Stimulated activated CD4-positive, alpha-beta T cell treated with anti-CD3 and anti-CD28 coated beads, Interleukin-4, amount 100 ng/mL, for 24 hours (primary cell): ENCODE data around the gene RAB2B.
A peak's percentile ranks its signal among the peaks of the same experiment; 100 is the strongest.
"Not testable (repeated sequence)": the region's sequence is repeated elsewhere in the genome, so short reads cannot be mapped to it uniquely, and the experiment has no call there.

Source experiments
- DNase-seq: peaks from one replicate; pipeline ENCODE4 v3.0.0-alpha.2; 2020

RAB2B gene

DNA sequence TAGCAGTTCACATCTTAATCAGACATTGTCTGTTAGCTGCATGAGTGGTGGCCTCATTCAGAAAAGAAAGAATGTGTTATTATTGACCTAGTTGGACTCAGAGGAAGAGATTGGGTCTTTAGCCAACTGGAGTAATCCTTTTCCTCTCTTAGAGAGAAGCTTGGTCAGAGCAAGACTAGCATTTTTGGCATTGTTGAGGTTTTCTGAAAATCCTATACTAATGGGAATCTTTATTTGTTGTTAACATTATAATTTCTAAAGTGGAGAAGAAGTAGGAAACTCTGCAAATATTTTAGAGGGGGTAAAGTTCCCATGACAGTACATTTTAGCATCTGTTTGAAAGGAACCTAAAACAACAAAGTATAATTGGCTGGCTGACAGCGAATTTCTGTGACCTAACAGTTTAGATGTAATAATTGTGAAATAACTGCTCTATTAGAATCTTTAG is 9.9 kb upstream of the RAB2B start:
- DNase-seq: no peak

DNA sequence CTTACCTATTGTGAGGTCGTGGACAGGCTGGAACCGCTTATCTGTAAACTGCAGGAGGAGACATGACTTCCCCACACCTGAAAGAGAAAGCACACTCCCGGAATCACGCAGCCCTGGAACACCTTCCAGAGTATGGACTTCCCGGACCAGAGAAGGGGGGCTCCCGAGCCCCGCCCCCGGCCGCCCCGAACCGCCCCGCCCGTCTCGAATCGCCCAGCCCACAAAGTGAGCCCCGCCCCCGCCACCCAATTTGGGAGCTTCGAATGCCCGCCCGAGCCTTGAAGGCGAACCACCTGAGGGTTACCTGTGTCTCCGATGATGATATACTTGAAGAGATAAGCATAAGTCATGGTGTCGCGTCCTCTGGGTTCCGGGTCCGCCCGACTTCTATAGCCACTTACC is 235 bp downstream of the RAB2B start:
- DNase-seq: peak; percentile 83

GRCh38 chr14:21475767-21476522 is 814 bp downstream of the RAB2B start:
- no peak for DNase-seq

DNA sequence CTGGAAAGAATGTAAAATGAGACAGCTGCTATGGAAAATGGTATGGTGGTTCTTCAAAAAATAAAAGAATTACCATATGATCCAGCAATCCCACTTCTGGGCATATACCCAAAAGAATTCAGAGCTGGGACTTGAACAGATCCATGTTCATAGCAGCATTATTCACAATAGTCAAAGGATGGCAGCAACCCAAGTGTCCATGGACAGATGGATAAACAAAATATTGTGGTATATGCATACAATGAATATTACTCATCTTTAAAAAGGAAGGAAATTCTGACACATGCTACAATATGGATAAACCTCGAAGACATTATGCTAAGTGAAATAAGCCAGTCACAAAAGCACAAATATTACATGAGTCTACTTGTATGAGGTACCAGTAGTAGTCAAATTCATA is 9.1 kb downstream of the RAB2B start:
- DNase-seq: no peak

- peak; percentile 100 for DNase-seq
Observed at GRCh38 chr14:21455912-21456667, 20.7 kb downstream of the RAB2B start, which contains the start of gene CHD8. Gene CHD8, minus strand, starts transcription at chr14:21456123. Its CDS starts 24,480 bp downstream, at chr14:21431643.

GRCh38 chr14:21455592-21455911 is 21.2 kb downstream of the RAB2B start:
- no peak for DNase-seq

GRCh38 chr14:21454843-21455544 is 21.8 kb downstream of the RAB2B start:
- peak; percentile 15 for DNase-seq

DNA sequence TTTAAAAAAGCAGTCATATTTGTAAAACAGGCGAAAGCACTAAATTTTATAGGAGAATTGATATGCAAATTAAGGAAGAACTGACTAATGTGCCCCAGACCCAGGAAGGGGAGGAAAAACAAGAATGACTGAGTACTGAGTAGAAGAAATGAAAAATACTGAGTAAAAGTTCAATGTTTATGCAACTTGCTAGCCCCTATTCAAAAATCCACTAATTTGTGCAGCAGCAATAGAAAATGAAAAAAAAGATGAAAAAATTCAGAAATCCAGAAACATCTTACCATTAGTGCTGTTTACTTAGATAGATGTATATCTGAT is 26.9 kb downstream of the RAB2B start:
- no peak for DNase-seq

DNA sequence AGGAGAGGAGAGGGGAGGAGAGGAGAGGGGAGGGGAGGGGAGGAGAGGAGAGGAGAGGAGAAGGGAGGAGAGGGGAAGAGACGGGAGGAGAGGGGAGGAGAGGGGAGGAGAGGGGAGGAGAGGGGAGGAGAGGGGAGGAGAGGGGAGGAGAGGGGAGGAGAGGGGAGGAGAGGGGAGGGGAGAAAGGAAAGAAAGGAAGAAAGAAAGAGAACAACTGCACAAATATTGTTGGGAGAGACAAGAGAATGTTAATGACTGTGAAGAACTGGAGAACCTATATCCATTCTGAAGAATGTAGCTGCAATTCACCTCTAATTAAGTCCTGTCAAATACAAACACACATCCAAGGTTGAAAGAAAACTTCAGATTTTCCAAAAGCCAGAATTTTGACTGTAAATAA is 34.1 kb downstream of the RAB2B start:
- DNase-seq: not testable (repeated sequence)

DNA sequence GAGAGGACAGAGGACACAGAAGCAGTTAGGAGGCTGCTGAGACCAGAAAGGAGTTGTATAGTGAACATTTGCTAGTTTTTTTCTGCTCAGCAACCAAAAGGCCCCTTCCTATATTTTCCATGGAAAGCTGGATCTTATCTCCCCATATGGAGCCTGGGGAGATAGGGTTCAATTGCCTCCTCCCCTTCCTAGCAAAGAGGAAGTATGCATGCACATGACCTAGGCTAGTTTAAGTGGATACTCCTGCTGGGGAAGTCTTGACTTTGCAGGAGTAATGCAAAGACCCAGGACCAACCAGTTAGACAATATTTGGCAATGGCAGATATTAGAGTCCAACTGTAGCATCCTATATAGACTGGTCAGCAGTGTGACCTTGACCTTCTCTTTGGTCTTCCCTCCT is 35.9 kb downstream of the RAB2B start:
- DNase-seq: no peak

GRCh38 chr14:21437063-21437901 is 39.5 kb downstream of the RAB2B start:
- peak; percentile 99 for DNase-seq

- no peak for DNase-seq
Observed at GRCh38 chr14:21436567-21437062, 40.1 kb downstream of the RAB2B start.

DNA sequence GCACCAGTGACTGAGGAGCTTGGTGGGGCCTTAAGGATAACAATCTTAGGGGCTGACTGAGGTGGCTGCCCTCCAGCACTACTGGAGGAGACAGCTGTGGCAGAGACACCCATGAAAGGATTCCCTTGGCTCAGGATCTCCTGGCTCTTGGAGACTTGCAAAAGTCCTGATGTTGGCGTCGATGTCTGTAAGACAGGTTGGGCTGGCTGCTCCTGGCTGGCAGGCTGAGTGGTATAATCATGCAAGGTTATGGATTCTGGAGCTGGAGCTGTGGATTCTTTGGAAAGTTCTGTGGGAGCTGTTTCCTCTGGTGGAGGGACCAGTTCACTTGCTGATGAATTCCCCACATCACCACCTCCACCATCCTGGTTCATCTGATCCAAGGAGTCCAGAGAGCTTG is 45.6 kb downstream of the RAB2B start:
- no peak for DNase-seq

GRCh38 chr14:21428930-21429329 is 47.8 kb downstream of the RAB2B start:
- DNase-seq: no peak

- no peak for DNase-seq
Observed at GRCh38 chr14:21426692-21427091, 50.1 kb downstream of the RAB2B start.

DNA sequence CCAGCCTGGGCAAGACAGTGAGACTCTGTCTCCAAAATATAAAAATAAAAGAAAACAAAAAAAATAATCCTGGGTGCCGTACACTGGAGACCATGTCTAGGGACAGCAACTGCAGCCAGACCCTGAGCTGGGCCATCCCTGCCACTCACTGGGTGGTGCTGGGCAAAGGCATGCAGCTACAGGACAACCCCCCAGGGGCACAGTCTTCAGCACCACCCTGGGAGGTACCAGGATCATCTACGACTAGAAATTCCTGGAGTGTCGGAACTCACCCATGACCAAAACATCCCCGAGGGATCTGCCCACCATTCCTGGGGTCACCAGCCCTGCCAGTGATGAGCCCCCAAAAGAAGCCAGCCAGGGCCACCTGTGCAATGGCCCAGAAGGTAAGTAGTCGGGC is 57.2 kb downstream of the RAB2B start:
- no peak for DNase-seq

DNA sequence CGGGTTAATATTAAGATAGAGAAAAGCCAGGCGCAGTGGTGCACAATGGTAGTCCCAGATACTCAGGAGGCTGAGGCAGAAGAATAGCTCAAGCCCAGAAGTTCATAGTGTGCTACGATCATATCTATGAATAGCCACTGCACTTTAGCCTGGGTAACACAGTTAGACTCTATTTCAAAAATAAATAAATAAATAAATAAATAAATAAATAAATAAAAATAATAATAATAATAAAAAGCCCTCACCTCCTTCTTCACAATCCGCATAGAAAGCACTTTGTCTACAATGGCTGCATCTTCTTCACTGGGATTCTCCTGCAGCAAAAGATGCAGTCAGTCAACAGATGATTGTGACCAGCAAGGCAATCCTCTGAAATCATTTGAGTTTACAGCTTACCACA is 61.4 kb downstream of the RAB2B start:
- no peak for DNase-seq

GRCh38 chr14:21414137-21414631 is 62.6 kb downstream of the RAB2B start:
- DNase-seq: peak; percentile 12
